Measurements from ENCODE around the gene HAPSTR1. TPM values are rescaled to one million over a fixed set of nuclear protein-coding genes. Genes with fewer than 3 reads are reported as not detected.
A peak's percentile ranks its signal among the peaks of the same experiment; 100 is the strongest.

HAPSTR1 gene
- total RNA-seq, 2 donors from 2014 or later, result 48.9 to 52.7 TPM

DNA sequence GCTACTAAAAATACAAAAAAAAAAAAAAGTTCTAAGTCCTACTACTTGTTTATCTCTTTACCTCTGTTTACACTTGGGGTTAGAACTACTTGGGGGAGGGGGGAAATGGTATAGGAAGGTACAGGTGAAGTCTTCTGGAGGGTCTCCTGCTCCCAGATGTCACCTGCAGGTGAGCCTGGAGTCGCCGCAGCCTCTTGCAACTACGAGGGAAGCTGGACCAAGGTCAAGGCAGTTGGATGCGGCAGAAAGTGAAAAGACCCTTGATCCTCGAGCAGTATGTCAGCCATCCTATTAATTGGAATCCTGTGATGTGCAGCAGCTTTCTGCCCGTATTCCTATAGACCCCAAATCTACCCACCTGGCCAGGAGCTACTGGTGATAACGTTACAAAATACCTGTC lies 33.0 kb downstream of the HAPSTR1 start:
- DNase-seq (ENCODE audit: low spot score in 2 of 2) (peak in 1 of 2 donors; percentile 44), ATAC-seq (no peak)
- no peaks in the 10 kb centered on the region for H3K9me3 Mint-ChIP-seq
- peaks cover 0 to 4% of the 10 kb centered on the region in 2 donors for H3K36me3 Mint-ChIP-seq
- peak overlapping the region in 1 of 2 donors; percentile 85 for H3K27ac Mint-ChIP-seq

DNA sequence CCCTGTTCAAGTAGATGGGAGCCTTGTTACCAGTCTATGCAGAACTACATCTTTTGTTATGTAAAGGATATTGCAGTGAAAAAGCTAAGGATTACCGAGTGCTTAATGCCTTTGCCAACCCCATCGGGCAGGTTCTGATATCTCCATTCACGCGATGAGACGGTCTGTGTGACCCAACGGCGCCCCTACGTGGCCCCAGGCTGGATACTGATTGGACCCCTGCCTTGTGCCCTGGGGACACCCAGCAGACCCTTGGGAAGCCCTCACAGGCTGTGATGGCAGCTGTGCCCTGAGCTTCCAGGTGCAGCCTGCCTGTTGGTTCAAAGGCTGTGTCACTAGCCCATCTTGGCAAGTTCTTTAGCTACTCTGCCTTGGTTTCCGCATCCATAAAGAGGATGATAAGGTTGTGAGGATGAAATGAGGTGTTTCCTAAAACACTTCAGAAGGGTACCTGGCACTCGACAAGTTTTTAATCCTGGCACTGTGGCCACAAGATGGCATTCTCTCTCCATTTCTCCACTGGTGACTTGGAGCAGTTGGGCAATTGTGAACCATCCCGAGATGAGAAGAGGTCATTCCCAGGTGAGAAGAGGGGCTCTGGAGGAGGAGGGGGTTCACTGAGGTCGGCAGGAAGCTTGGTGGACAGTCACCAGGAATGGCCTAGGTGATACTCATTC lies 33.6 kb downstream of the HAPSTR1 start:
- ATAC-seq, result no peak
- H3K9me3 Mint-ChIP-seq, result no peaks in the 10 kb centered on the region
- H3K36me3 Mint-ChIP-seq, result peaks cover 0 to 4% of the 10 kb centered on the region in 2 donors
- DNase-seq (ENCODE audit: low spot score in 2 of 2), result peak in 1 of 2 donors; percentile 53
- peak overlapping the region; percentile 32 to 85 for H3K27ac Mint-ChIP-seq

DNA sequence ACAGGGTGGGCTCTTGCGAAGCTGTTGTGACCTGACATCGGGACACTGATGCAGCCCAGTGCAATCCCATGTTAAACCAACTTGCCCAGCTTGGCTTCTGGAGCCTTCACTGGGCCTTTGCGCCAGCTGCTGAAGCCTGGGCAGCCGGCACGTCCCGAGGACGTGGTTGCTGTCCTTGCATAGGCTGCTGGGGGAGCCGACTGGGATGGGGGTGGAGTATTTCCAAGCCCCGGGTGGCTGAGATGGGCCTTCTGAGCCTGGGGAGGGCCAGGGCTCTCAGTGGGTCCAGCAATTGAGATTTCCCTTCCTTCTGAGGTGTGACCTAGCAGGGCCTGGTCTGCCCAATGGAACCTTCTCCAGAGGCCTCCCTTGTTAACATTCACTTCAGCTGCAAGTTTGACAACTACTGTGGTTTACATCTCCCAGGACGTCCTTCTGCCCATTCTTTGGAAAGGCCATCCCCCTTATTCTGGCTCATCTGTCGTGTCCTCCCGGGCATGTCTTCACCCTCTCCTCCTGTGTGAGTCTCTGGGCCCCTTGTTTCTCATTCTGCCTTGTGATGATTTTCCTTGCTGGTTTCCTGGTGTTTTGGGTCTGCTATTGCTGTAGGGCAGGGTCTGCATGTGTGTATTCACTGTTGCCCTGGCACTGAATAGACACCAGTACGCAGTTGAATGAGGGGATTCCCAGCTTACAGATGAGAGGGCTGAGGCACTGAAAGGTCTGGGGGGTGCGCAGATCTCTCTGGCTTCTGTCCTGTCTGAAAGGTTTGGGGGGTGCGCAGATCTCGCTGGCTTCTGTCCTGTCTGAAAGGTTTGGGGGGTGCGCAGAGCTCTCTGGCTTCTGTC lies 34.4 kb downstream of the HAPSTR1 start:
- DNase-seq (ENCODE audit: low spot score in 2 of 2), result peak in 1 of 2 donors; percentile 54
- H3K9me3 Mint-ChIP-seq, result no peaks in the 10 kb centered on the region
- ATAC-seq, result no peak
- H3K36me3 Mint-ChIP-seq, result peaks cover 0 to 4% of the 10 kb centered on the region in 2 donors
- H3K27ac Mint-ChIP-seq, result peak overlapping the region in 1 of 2 donors; percentile 85

DNA sequence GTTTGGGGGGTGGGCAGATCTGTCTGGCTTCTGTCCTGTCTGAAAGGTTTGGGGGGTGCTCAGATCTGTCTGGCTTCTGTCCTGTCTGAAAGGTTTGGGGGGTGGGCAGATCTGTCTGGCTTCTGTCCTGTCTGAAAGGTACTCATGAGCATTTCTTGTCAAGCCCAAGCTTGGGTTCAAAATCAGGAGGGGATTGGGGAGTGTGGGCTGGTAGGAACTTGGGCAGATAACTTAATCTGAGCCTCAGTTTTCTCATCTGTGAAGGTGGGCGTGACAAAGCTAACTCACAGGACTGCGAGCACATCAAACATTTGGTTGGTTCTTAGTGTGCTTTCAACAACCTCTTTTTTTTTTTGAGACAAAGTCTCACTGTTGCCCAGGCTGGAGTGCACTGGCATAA lies 35.2 kb downstream of the HAPSTR1 start:
- ATAC-seq (no peak), DNase-seq (ENCODE audit: low spot score in 2 of 2) (peak in 1 of 2 donors; percentile 21)
- peak overlapping the region; percentile 81 to 85 for H3K27ac Mint-ChIP-seq
- peaks cover 0 to 4% of the 10 kb centered on the region in 2 donors for H3K36me3 Mint-ChIP-seq
- no peaks in the 10 kb centered on the region for H3K9me3 Mint-ChIP-seq

DNA sequence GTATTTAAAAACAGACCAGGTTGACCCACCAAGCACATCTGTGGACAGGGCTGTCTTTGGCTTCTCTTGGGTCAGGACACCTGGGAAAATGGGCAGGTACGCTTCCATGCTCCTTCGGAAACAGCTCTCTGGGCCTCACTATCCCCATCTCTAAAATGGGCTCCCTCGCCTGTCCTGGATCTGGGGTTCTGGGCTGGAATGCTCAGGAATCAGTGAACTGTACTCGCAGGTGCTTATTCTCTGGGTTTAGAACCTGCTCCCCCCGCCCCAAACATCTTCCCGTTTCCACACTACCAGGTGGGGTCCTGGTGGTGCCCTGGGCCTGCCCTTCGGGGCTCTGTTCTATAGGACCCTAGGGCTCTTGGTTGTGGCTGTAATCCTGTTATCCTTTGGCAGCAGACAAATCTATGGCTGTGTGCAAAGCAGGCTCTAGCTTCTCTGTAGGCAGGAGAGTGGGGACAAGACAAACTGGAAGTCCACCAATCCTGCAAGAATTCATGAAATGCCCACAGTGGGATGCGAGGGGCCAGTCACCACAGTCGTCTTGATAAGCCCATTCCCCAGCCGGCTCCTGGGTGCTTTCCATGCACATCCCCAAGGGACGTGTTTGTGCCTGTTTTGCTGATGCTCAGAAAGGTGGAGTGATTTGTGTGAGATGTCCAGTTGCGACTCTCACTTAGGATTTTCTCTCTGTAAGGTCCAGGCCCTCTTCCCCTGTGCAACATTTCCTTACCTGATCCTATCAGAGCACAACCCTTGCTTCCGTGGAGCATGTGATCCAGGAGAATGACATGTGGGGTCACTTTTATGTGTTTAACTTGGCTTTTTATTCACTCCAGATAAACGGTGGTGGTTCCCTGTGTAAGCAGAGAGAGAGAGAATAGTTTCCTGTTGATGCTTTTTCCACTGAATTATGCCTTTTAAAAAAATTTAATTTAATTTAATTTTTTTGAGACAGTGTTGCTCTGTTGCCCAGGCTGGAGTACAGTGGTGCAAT lies 37.2 kb downstream of the HAPSTR1 start:
- Mint-ChIP-seq H3K27ac (peak overlapping the region; percentile 61 to 85), H3K36me3 (peaks cover 0 to 2% of the 10 kb centered on the region in 2 donors), H3K9me3 (no peaks in the 10 kb centered on the region)
- ATAC-seq (no peak), DNase-seq (ENCODE audit: low spot score in 2 of 2) (peak in 1 of 2 donors; percentile 50)

DNA sequence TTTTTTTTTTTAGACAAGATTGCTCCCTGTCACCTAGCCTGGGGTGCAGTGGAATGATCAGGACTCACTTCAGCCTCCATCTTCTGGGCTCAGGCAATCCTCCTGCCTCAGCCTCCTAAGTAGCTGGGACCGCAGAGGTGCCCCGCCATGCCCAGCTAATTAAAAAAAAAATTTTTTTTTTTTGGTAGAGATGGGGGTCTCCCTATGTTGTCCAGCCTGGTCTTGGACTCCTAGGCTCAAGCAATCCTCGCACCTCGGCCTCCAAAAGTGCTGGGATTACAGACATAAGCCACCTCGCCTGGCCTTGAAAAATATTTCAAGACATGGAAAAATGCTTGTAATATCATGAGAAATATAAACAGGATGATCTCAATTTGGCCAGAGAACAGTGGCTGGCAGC lies 42.9 kb downstream of the HAPSTR1 start:
- no peak for ATAC-seq
- Mint-ChIP-seq H3K36me3 (no peaks in the 10 kb centered on the region), H3K9me3 (no peaks in the 10 kb centered on the region), H3K27ac (no peak overlapping the region)
- DNase-seq (ENCODE audit: low spot score in 2 of 2), result no peak

DNA sequence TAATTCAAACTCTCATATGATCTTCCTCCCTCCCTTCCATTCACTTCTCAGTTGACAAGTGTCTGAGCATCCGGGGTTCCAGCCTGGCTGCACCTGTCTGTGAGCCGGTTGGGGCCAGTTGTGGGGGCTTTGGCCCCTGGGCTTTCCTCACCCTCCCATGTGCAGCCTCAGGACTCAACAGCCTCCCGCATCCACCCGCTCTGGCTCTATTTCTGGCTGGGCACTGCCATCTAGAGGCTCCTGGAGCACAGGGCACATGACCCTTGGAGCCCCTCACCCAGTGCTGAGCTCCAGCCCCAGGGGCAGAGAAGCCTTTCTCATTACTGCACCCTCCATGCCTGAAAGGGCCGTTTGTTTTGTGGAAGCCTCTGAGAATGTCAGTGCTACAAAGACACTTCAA lies 43.3 kb downstream of the HAPSTR1 start:
- Mint-ChIP-seq H3K27ac (peak overlapping the region in 1 of 2 donors; percentile 91), H3K9me3 (no peaks in the 10 kb centered on the region), H3K36me3 (no peaks in the 10 kb centered on the region)
- DNase-seq (ENCODE audit: low spot score in 2 of 2) (peak; percentile 66 to 68), ATAC-seq (peak; percentile 85 to 88)

DNA sequence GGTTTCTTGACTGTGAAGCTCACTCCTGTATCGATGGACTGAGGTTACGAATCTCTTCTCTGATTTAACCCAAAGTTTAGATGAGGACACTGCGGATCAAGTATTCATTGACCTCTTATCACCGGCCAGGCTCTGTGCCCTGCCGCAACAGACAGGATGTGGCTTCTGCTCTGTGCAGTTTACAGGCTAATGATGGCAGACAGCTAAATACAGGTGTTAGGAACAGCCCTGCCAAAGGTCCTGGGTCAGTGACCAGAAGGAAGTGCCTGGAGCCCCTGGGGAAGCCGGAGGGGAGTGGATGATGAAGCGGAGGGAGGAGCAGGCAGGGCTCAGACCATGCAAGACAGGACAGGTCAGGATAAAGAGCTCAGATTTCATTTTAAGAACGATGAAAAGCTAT lies 44.4 kb downstream of the HAPSTR1 start:
- Mint-ChIP-seq H3K36me3 (no peaks in the 10 kb centered on the region), H3K27ac (peak overlapping the region in 1 of 2 donors; percentile 63), H3K9me3 (no peaks in the 10 kb centered on the region)
- ATAC-seq (peak in 1 of 2 donors; percentile 53), DNase-seq (ENCODE audit: low spot score in 2 of 2) (peak in 1 of 2 donors; percentile 54)

DNA sequence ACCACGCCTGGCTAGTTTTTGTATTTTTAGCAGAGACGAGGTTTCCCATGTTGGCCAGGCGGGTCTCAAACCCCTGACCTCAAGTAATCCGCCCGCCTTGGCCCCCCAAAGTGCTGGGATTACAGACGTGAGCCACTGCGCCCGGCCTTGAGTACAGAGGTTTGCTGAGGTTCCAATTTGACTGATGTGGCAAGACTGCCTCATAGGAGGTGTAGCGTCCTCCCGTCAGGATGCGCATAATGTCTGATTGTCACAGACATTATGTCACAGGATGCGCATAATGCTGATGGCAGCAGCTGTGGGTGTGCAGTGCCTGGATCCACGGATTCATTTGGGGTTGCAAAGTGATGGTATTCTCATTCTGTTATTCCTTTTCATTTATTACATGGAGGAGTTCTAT lies 45.2 kb downstream of the HAPSTR1 start:
- Mint-ChIP-seq H3K27ac (no peak overlapping the region), H3K36me3 (no peaks in the 10 kb centered on the region), H3K9me3 (no peaks in the 10 kb centered on the region)
- DNase-seq (ENCODE audit: low spot score in 2 of 2) (peak in 1 of 2 donors; percentile 21), ATAC-seq (no peak)

DNA sequence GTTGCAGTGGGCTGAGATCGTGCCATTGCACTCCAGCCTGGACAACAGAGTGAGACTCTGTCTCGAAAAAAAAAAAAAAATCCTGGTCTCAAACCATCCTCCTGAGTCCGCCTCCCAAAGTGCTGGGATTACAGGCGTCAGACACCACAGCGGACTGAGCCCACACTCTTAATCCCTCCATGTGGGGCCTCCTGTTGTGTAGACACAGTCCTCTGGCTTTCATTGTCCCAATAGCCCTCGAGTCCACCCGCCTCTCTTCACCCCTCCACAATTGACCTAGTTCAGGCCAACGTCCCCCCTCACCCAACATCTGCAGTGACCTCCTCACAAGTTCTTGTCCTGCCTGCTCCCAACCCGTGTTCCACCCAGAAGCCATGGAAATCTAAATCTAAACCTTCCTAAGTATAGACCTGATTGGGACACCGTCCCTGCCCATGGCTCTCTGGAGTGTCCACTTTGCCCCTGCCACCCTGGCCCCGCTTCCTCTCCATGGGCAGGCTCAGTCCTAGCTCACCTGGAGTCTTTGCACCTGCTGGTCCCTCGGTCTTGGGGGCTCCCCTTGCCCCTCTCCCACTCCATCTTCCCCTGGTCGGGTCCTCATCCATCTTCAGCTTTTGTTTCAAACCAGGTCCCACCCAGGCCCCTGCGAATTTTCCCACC lies 46.7 kb downstream of the HAPSTR1 start:
- no peak for DNase-seq (ENCODE audit: low spot score in 2 of 2)
- no peaks in the 10 kb centered on the region for H3K36me3 Mint-ChIP-seq
- H3K9me3 Mint-ChIP-seq, result no peaks in the 10 kb centered on the region
- ATAC-seq, result no peak
- H3K27ac Mint-ChIP-seq, result no peak overlapping the region

DNA sequence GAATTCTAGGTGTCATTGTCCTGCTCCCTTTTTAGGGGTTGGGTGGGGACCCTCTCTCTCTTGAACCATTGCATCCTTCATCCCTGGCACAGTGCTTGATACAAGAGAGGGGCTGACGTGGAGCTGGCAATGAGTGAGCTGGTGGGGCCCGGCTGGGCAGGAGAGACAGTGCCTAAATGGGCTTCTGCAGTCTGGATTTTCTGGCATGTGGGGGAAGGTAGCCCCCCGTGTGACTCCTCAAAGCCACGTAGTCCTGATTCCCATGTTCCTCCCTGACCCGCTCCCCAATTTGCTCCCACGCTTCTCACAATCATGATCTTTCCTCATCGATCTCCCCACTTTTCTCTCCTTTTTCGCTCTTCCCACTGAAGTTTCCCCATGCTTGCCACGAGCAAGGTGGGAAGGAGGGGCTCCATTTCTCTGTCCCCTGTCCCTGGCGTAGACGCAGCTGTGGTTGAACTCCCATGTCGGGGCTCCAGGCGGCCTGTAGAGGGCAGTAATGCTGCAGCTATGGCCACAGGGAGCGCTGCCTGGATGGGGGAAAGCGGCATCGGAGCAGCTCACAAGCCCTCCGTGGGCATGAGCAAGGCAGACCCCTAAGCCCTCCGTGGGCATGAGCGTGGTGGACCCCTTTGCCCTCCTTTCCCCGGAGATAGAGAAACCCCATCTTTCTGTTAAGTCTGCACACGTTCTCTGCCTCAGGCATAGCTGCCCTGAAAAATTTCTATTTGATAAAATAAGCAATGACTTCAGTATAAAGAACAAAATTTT lies 47.5 kb downstream of the HAPSTR1 start:
- H3K27ac Mint-ChIP-seq, result peak overlapping the region in 1 of 2 donors; percentile 79
- DNase-seq (ENCODE audit: low spot score in 2 of 2), result peak; percentile 65 to 76
- H3K9me3 Mint-ChIP-seq, result no peaks in the 10 kb centered on the region
- no peaks in the 10 kb centered on the region for H3K36me3 Mint-ChIP-seq
- peak; percentile 74 to 81 for ATAC-seq

DNA sequence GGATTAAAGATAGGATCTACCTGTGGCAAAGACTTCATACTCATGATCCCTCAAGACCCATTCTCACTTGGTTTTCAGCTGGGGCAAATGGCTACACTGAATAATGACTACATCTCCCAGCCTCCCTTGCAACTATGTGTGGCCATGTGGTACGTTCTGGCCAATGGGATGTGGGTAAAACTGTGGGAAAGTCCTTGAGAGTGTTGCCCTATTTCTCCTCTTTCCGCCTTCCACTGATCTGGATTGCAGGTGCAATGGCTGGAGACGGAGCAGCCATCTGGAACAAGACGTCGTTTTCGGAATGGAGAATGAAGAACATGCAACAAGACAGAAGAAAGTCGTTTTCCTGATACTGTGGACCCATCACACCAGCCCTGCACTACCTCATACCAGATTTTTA lies 48.5 kb downstream of the HAPSTR1 start:
- Mint-ChIP-seq H3K9me3 (no peaks in the 10 kb centered on the region), H3K36me3 (no peaks in the 10 kb centered on the region), H3K27ac (no peak overlapping the region)
- ATAC-seq, result peak in 1 of 2 donors; percentile 71
- no peak for DNase-seq (ENCODE audit: low spot score in 2 of 2)

All from activated naive CD4-positive, alpha-beta T cell treated with anti-CD3 and anti-CD28 coated beads, Interleukin-2, amount 50 U/mL, for 72 hours (primary cell).